NCI-H2107 treated with DMSO at 0.1 percent for 48 hours (cell line): Measurements from ENCODE around the gene C1orf167.
"Not testable (repeated sequence)": the region's sequence is repeated elsewhere in the genome, so short reads cannot be mapped to it uniquely, and the experiment has no call there.

Experiments
- DNase-seq: peaks from one replicate; lab custom pipeline; 2025; ENCODE audit not compliant: unreplicated experiment; lab: John Stamatoyannopoulos, UW

The C1orf167 gene

GRCh38 chr1:11797525-11798216 is 35.7 kb downstream of the C1orf167 start:
- no peak for DNase-seq

GRCh38 chr1:11799099-11799498 is 37.1 kb downstream of the C1orf167 start:
- DNase-seq = no peak

GRCh38 chr1:11799896-11800295 is 37.9 kb downstream of the C1orf167 start:
- no peak for DNase-seq

DNA sequence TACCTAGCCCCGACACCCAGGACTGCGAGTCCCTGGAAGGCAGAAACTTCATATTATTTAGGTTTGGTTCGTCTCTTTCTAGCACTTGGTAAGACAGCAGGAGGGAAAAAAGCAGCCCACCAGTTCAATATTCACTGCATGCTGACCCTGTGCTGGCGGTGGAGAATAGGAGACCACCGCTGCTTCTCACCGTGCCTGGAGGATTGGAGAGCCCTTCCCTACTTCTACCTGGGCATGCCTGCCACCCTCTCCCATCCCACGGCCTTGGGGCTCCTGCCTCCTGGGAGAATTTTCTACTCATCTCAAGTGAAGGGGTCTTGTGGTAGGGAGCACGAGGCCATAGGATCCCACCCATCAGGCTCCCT is 38.4 kb downstream of the C1orf167 start:
- no peak for DNase-seq

- DNase-seq = no peak
These were observed 38.9 kb downstream of the C1orf167 start for GRCh38 chr1:11800756-11801433.

DNA sequence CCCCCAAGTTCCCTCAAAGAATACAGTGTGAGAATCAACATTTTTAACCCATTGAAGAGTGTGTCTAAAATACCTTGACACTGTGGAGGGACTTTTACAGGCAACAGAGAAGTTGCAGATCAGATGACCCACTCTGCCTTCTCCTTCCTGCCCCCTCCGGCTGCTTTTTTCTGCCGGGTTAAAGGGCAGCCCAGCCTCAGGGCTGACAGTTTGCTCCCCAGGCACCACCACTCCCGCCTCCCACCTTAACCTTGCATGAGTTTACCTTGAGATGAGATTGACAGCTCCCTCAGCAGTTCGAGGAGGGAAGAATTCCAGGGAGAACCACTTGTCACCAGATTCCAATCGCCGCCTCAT is 40.6 kb downstream of the C1orf167 start:
- DNase-seq = no peak

DNA sequence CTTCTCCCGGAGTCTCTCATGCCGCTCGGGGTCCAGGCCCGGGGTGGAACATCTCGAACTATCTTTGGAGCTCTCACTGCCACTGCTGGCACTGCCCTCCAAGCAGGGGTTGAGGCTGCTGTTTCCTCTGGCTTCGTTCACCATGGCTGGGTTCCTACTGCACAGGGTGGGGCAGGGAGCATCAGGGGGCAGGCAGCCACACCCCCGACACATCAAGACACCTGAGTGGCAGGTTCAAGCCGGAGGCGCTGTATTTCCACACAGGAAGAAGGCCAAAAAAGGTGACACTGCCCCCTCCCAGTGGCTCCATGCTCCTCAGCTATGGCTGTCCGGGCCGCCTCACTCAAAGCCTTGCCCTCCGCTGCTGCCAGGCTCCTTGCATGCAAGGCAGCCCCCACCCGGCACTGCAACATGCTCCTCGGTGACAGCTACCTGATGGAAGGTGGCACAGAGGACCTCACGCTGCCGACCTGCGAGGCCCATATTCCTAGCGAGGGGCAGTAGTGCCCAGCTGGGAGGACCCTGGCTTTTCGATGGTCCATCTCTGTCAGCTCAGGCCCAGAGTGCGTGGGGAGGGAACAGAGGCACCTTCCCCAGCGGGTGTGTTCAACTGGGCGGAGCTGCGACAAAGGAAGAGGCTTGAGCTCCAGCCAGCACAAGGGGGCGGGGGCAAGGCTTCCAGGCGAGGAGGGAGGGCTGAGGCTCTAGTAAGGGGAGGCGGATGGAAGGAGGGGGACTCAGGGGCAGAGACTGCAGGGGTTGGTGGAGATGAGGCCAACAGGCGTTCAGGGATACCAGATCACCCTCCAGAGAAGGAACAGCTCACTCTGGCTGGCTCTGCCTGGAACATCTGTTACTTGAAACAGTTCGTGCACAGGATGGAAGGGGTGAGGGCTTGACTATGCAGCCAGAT is 41.2 kb downstream of the C1orf167 start:
- DNase-seq = peak; percentile 81

GRCh38 chr1:11803924-11804665 is 42.1 kb downstream of the C1orf167 start:
- DNase-seq = not testable (repeated sequence)

- peak; percentile 42 for DNase-seq
These were observed 42.9 kb downstream of the C1orf167 start for GRCh38 chr1:11804666-11805421.

- DNase-seq = peak; percentile 97
These were observed 43.7 kb downstream of the C1orf167 start, which contains the start of the genes CLCN6 and MTHFR for GRCh38 chr1:11805422-11806306. CLCN6 (plus strand) TSS chr1:11806191; CDS start chr1:11806263, 72 bp downstream. MTHFR (minus strand) TSS chr1:11805964; CDS start chr1:11803116, 2,848 bp downstream.

GRCh38 chr1:11806307-11806936 is 44.4 kb downstream of the C1orf167 start:
- DNase-seq = peak; percentile 61

- DNase-seq = no peak
These were observed 45.1 kb downstream of the C1orf167 start for GRCh38 chr1:11807133-11807532.

DNA sequence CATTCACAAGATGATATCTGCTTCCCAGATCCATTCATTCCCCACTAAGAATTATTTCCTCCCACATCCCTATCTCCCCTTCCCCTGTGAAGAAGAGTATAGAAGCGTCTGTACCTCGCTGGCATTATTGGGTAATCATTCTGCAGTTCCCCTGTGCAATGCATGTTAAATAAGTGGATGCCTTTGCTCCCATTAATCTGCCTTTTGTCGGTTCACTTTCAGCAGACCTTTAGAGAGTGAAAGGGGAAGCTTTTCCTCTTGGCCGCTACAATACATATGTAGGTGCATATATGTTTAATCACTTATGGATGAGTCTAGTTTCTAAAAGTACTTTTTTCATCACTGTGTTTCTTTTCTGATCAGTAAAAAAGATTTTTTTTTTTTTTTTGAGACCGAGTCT is 51.0 kb downstream of the C1orf167 start:
- DNase-seq = no peak

DNA sequence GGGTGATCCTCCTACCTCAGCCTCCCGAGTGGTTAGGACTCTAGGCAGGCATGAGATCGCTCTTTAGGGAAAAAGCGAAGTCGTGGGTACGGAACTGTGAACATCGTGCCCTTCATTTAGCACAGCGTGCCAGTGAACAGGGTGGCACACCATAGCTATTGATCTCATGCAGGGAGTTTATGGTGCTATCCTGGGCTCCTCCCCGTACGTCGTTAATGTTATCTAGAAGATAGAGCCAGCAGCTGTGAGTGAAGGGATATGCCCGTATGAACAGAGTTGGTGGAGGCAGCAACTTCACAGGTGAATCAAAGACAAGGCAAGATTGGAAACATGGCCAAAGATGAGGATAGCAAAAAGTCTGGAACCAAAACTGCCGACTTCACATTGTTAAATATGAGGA is 55.2 kb downstream of the C1orf167 start:
- no peak for DNase-seq

DNA sequence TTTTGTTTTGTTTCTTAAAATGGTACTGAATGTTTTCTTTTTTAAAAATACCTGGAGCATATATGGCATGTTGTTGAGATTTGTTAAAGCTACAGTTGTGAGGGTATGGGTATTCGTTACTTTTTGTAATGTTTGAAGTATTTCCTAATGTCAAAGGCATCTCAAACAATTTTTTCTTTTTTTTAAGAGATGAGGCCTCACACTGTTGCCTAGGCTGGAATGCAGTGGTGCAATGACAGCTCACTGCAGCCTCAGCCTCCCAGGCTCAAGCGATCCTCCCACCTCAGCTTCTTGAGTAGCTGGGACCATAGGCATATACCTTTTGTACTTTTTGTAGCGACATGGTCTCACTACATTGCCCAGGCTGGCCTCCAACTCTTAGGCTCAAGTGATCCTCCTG is 60.1 kb downstream of the C1orf167 start:
- DNase-seq = no peak

DNA sequence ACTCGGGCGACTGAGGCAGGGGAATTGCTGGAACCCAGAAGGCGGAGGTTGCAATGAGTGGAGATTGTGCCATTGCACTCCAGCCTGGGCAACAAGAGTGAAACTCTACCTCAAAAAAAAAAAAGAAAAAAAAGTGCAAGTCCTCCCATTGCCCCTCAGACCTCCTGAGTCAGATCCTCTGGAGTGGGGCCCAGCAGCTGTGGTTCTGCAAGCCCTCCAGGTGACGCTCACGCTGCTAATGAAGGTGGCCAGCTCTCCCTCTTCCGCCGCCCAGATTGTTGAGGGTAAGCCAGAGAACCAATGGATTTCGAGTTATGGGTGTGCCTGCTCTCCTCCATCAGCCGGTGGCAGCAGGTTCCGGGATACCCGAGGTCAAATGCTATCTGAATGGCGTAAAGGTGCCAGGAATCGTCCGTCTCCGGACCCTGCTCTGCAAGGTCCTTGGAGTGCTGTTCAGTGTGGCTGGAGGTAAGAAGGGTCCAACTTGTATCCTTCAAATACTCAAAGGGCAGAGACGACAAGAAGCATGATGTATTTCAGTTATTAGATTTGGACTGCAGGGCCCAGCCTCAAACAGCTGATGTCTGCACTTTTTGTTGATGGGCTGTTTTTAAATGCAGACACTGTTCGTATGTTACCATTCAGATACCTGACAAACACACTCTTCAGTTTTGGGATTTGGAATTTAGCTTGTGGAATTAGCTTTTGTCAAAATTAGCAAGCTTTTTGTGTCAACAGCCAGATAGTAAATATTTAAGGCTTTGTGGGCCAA is 61.6 kb downstream of the C1orf167 start:
- DNase-seq = no peak

GRCh38 chr1:11825131-11825530 is 63.1 kb downstream of the C1orf167 start:
- no peak for DNase-seq

DNA sequence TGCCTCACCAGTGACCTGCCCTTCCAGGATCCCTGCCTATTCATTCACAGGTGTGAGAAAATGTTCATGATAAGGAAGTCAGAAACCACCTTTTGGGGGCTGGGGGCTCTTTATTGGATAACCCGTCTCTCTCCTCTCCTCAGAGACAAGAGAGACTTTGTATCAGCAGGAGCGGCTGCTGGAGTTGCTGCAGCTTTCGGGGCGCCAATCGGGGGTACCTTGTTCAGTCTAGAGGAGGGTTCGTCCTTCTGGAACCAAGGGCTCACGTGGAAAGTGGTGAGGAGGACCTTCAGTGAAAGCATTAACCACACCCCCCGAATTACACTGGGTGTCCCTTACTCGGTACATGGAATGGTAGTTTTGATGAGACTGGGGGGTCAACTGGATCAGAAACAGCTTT is 65.0 kb downstream of the C1orf167 start:
- no peak for DNase-seq
